IPS DF 19.7 (cell line): Measurements from ENCODE around the gene UBC.
"Not testable (repeated sequence)": the region's sequence is repeated elsewhere in the genome, so short reads cannot be mapped to it uniquely, and the experiment has no call there.

ENCODE experiments used
- DNase-seq: peaks from one replicate; pipeline ENCODE4 v3.0.0-alpha.2; 2013; ENCODE audit warnings: low read depth, low spot score

UBC gene

GRCh38 chr12:124884587-124885438 is 29.6 kb downstream of the UBC start:
- DNase-seq = no peak

- DNase-seq = no peak
Measured at GRCh38 chr12:124883263-124884130, 31.0 kb downstream of the UBC start.

GRCh38 chr12:124881123-124881522 is 33.3 kb downstream of the UBC start:
- no peak for DNase-seq

- DNase-seq = not testable (repeated sequence)
Measured at GRCh38 chr12:124880335-124880734, 34.1 kb downstream of the UBC start.

GRCh38 chr12:124878795-124879516 is 35.5 kb downstream of the UBC start:
- no peak for DNase-seq

GRCh38 chr12:124877423-124877822 is 37.0 kb downstream of the UBC start:
- DNase-seq = no peak

GRCh38 chr12:124876171-124876570 is 38.3 kb downstream of the UBC start:
- no peak for DNase-seq

- no peak for DNase-seq
Measured at GRCh38 chr12:124875803-124876132, 38.7 kb downstream of the UBC start.

- no peak for DNase-seq
Measured at GRCh38 chr12:124874988-124875802, 39.3 kb downstream of the UBC start.

GRCh38 chr12:124874188-124874587 is 40.3 kb downstream of the UBC start:
- no peak for DNase-seq

- no peak for DNase-seq
Measured at GRCh38 chr12:124872068-124872719, 42.3 kb downstream of the UBC start.

- DNase-seq = no peak
Measured at GRCh38 chr12:124871297-124871696, 43.2 kb downstream of the UBC start.

- DNase-seq = no peak
Measured at GRCh38 chr12:124870515-124870914, 43.9 kb downstream of the UBC start.

- DNase-seq = no peak
Measured at GRCh38 chr12:124869059-124869665, 45.3 kb downstream of the UBC start.

GRCh38 chr12:124868252-124869058 is 46.0 kb downstream of the UBC start:
- DNase-seq = no peak

GRCh38 chr12:124867401-124867930 is 47.0 kb downstream of the UBC start:
- DNase-seq = no peak

GRCh38 chr12:124866883-124867400 is 47.5 kb downstream of the UBC start:
- no peak for DNase-seq

- no peak for DNase-seq
Measured at GRCh38 chr12:124866195-124866882, 48.1 kb downstream of the UBC start.
